ENCODE data around the gene MPP3. TPM values are rescaled to one million over a fixed set of nuclear protein-coding genes. Genes with fewer than 3 reads are reported as not detected.

Gene MPP3
- total RNA-seq, 1 experiment from 2014 or later, result 19.5 TPM

DNA sequence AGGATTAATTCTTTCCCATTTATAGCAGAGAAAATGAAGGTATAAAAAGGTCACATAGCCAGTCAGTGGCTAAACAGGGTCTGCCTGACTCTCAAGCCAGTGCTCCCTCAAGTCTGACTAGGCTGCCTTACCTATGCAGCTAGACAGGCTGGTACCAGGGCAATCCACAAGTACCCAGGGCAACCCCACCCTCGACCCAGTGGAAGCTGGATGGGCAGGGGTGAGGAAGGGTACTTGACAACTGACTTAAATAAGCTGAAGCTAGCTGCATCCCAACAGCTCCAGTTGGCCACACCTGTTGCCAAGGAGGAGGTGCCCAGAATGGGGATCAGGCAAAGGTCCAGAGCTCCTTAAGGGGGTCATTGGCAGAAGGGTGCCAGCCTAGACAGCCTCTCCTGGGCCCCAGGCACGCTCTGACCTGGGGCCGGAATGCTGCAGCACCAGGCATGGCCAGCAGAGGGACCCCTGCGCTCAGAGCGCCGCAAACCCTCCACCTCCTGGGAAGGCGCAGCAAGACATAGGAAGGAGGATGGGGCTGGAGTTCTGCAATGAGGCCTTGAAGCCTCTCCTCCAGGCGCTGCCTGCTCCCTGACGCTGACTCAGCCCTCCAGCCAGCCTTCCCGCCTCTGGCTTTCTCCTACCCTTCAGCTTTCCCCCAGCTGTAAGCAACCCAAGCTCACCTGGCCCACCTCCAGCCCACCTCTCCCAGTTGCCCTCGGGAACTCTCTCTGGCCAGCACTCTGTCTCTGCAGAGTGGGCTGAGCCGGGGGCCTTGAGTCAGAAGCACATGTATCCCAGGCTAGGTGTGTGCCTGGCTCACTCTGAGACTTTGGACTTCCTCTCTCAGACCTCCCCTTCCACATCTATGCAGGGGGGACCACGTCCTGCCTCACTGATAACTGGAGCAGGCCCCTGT lies 45.6 kb upstream of the MPP3 start:
- POLR2A ChIA-PET, result interaction anchor here (0.5 kb wide), 1 partner anchor 59 kb away, joined by 3 read pairs; no protein-coding TSS in a partner anchor
- no peaks in the 10 kb centered on the region for H3K27me3 ChIP-seq (ENCODE audit: insufficient read depth, low read length)
- no peaks in the 10 kb centered on the region for H4K20me1 ChIP-seq (ENCODE audit: insufficient read depth)
- no peak overlapping the region for H3K4me3 ChIP-seq (replicated peaks in 1 of 2; ENCODE audit: low read depth in 1 of 2, low read length in 2 of 2)
- H3K4me2 ChIP-seq (ENCODE audit: low read length), result peak overlapping the region; percentile 32
- no peak overlapping the region for H3K27ac ChIP-seq (ENCODE audit: low read depth, low read length)
- peak overlapping the region; percentile 14; the same call in 1 of the 2 replicates for H3K9ac ChIP-seq (ENCODE audit: low read length)
- no peaks in the 10 kb centered on the region for H3K9me2 ChIP-seq (ENCODE audit: insufficient read depth)
- peak; percentile 37 for DNase-seq (ENCODE audit: low read depth, low spot score)
- peak; percentile 95 for ATAC-seq
- RAD21 ChIA-PET (ENCODE audit: low non-redundant PET in 1 of 2, low total read pairs in 2 of 2, uncharacterized antibody in 2 of 2, unreplicated experiment in 2 of 2), result no interaction called here
- TF ChIP-seq ELF1 (IDR thresholded peaks at IDR 0.05; ENCODE audit: borderline replicate concordance, low read depth) (no peak), POLR2AphosphoS5 (IDR thresholded peaks at IDR 0.05; ENCODE audit: low read depth, low read length) (no peak), SIN3A (IDR thresholded peaks at IDR 0.05; ENCODE audit: low read depth) (no peak), SRF (IDR thresholded peaks at IDR 0.05; ENCODE audit: low read depth) (no peak), TCF7L2 (IDR thresholded peaks at IDR 0.05; ENCODE audit: borderline replicate concordance, extremely low read depth, insufficient read depth, insufficient read length) (no peak), SP1 (IDR thresholded peaks at IDR 0.05; ENCODE audit: low read depth) (no peak), ZNF274 (IDR thresholded peaks at IDR 0.05; ENCODE audit: low read depth, low read length) (no peak), YY1 (IDR thresholded peaks at IDR 0.05; ENCODE audit: extremely low read depth, insufficient replicate concordance, low read depth, low read length) (peak; percentile 14), EGR1 (IDR thresholded peaks at IDR 0.05; ENCODE audit: low read depth) (no peak), RAD21 (IDR thresholded peaks at IDR 0.05; ENCODE audit: low read depth) (peak; percentile 87), CEBPB (IDR thresholded peaks at IDR 0.05; ENCODE audit: low read depth) (no peak)
- TF ChIP-seq, protein P1, sequence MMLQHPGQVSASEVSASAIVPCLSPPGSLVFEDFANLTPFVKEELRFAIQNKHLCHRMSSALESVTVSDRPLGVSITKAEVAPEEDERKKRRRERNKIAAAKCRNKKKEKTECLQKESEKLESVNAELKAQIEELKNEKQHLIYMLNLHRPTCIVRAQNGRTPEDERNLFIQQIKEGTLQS (IDR thresholded peaks at IDR 0.05), result no peak
- TF ChIP-seq, protein P2, sequence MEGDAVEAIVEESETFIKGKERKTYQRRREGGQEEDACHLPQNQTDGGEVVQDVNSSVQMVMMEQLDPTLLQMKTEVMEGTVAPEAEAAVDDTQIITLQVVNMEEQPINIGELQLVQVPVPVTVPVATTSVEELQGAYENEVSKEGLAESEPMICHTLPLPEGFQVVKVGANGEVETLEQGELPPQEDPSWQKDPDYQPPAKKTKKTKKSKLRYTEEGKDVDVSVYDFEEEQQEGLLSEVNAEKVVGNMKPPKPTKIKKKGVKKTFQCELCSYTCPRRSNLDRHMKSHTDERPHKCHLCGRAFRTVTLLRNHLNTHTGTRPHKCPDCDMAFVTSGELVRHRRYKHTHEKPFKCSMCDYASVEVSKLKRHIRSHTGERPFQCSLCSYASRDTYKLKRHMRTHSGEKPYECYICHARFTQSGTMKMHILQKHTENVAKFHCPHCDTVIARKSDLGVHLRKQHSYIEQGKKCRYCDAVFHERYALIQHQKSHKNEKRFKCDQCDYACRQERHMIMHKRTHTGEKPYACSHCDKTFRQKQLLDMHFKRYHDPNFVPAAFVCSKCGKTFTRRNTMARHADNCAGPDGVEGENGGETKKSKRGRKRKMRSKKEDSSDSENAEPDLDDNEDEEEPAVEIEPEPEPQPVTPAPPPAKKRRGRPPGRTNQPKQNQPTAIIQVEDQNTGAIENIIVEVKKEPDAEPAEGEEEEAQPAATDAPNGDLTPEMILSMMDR (IDR thresholded peaks at IDR 0.05 in 2 of 3, conservative IDR thresholded peaks at IDR 0.05 in 1 of 3; ENCODE audit: borderline replicate concordance in 1 of 3, insufficient read depth in 1 of 3, low read depth in 2 of 3, low read length in 2 of 3), result peak; percentile 91 to 95 (median 95)
- TF ChIP-seq, protein P3, sequence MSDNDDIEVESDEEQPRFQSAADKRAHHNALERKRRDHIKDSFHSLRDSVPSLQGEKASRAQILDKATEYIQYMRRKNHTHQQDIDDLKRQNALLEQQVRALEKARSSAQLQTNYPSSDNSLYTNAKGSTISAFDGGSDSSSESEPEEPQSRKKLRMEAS (IDR thresholded peaks at IDR 0.05), result no peak
- TF ChIP-seq, protein P4, sequence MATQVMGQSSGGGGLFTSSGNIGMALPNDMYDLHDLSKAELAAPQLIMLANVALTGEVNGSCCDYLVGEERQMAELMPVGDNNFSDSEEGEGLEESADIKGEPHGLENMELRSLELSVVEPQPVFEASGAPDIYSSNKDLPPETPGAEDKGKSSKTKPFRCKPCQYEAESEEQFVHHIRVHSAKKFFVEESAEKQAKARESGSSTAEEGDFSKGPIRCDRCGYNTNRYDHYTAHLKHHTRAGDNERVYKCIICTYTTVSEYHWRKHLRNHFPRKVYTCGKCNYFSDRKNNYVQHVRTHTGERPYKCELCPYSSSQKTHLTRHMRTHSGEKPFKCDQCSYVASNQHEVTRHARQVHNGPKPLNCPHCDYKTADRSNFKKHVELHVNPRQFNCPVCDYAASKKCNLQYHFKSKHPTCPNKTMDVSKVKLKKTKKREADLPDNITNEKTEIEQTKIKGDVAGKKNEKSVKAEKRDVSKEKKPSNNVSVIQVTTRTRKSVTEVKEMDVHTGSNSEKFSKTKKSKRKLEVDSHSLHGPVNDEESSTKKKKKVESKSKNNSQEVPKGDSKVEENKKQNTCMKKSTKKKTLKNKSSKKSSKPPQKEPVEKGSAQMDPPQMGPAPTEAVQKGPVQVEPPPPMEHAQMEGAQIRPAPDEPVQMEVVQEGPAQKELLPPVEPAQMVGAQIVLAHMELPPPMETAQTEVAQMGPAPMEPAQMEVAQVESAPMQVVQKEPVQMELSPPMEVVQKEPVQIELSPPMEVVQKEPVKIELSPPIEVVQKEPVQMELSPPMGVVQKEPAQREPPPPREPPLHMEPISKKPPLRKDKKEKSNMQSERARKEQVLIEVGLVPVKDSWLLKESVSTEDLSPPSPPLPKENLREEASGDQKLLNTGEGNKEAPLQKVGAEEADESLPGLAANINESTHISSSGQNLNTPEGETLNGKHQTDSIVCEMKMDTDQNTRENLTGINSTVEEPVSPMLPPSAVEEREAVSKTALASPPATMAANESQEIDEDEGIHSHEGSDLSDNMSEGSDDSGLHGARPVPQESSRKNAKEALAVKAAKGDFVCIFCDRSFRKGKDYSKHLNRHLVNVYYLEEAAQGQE (IDR thresholded peaks at IDR 0.05; ENCODE audit: low read depth), result no peak
- no peaks in the 10 kb centered on the region for H3K79me2 ChIP-seq (ENCODE audit: insufficient read depth, low read length)
- H3K9me3 ChIP-seq (ENCODE audit: control insufficient read depth in 1 of 2, insufficient read depth in 1 of 2, low read depth in 1 of 2, low read length in 2 of 2), result no peaks in the 10 kb centered on the region
- intact Hi-C loops (cut with micrococcal nuclease), result loop anchor here (1.0 to 2.0 kb wide), 2 partner anchors 117 to 162 kb away; no protein-coding TSS in a partner anchor
- no TSS peak for BruUV-seq (replicated peaks)
- no peaks in the 10 kb centered on the region for H3K36me3 ChIP-seq (ENCODE audit: control insufficient read depth in 1 of 2, insufficient read depth in 2 of 2, low read length in 2 of 2)
- CTCF ChIA-PET, result interaction anchor here (0.6 to 1.7 kb wide), 16 partner anchors 10 to 552 kb away, joined by 3 to 9 read pairs (median 3); partner anchors contain the start of gene CD300LG
- peaks cover 0 to 9% of the 10 kb centered on the region in 2 experiments; a peak in 2 of 4 replicates for H3K4me1 ChIP-seq (ENCODE audit: control insufficient read depth in 1 of 2, insufficient read depth in 2 of 2, low read length in 2 of 2)
- H2AFZ ChIP-seq (ENCODE audit: low read depth, low read length, poor library complexity, severe bottlenecking), result no peak overlapping the region
